ENCODE results near the gene SUSD5.

SUSD5 gene

DNA sequence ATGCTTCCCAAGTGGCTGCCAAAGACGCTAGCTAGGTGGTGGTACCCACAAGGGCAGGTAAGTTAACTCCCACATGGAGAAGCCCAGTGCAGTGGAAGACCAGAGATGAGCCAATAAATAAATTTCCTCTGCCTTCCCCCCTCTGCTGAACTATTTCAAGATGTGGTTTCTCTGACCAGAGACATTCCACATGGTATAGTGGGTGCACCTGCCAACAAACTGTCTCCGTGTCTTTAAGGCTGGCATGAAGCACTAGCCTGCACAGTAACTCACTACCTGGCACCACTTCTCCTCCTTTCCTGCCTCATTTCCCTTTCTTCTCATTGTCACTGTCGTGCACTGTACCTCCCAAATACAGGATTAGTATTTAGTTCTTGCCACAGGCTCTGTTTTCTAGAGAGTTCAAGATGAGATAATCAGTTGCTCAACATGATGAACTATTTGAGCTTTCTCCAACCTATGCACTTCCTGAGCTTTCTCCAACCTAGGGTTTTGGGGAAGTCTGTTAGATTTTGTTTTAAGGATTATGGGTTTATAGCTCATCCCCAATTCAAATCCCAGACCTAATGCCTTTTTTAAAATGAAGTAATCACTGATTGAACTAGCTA is 113.2 kb downstream of the SUSD5 start:
- no peaks in the 10 kb centered on the region for H3K36me3 Mint-ChIP-seq (ENCODE audit: low read depth)
- H3K27me3 Mint-ChIP-seq, result no peaks in the 10 kb centered on the region
- H3K9me3 Mint-ChIP-seq, result no peaks in the 10 kb centered on the region
- H3K4me1 Mint-ChIP-seq (ENCODE audit: low read depth), result peaks cover 49% of the 10 kb centered on the region
- intact Hi-C loops (cut with micrococcal nuclease), result no loop called here
- no peak overlapping the region for H3K4me3 Mint-ChIP-seq
- no peak overlapping the region for H3K27ac Mint-ChIP-seq

DNA sequence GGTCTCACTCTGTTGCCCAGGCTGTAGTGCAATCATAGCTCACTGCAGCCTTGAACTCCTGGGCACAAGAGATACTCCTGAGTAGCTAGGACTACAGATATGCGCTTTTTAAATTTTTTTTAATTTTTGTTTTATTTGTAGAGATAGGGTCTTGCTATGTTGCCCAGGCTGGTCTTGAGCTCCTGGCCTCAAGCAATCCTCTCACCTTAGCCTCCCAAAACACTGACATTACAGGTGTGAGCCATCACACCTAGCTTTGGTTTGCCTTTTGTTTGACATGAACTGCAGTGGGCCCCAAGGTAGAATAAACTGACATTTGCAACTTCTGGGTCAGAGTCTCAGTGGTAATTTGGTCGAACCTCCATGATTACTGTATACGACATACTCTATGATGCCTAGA is 113.8 kb downstream of the SUSD5 start:
- no peak overlapping the region for H3K4me3 Mint-ChIP-seq
- H3K36me3 Mint-ChIP-seq (ENCODE audit: low read depth), result no peaks in the 10 kb centered on the region
- H3K4me1 Mint-ChIP-seq (ENCODE audit: low read depth), result peaks cover 47% of the 10 kb centered on the region
- no peaks in the 10 kb centered on the region for H3K27me3 Mint-ChIP-seq
- no peaks in the 10 kb centered on the region for H3K9me3 Mint-ChIP-seq
- intact Hi-C loops (cut with micrococcal nuclease), result no loop called here
- no peak overlapping the region for H3K27ac Mint-ChIP-seq

GRCh38 chr3:33103480-33103879 is 115.1 kb downstream of the SUSD5 start:
- H3K36me3 Mint-ChIP-seq (ENCODE audit: low read depth), result no peaks in the 10 kb centered on the region
- intact Hi-C loops (cut with micrococcal nuclease), result no loop called here

GRCh38 chr3:33103034-33103433 is 115.6 kb downstream of the SUSD5 start:
- no peaks in the 10 kb centered on the region for H3K27me3 Mint-ChIP-seq
- no peak overlapping the region for H3K4me3 Mint-ChIP-seq
- no peak overlapping the region for H3K27ac Mint-ChIP-seq
- no peaks in the 10 kb centered on the region for H3K36me3 Mint-ChIP-seq (ENCODE audit: low read depth)
- H3K4me1 Mint-ChIP-seq (ENCODE audit: low read depth), result peaks cover 38% of the 10 kb centered on the region
- H3K9me3 Mint-ChIP-seq, result no peaks in the 10 kb centered on the region
- intact Hi-C loops (cut with micrococcal nuclease), result no loop called here

More at GRCh38 chr3:33103480-33103879, 115.1 kb downstream of the SUSD5 start:
- Mint-ChIP-seq H3K27ac (no peak overlapping the region), H3K4me3 (no peak overlapping the region), H3K9me3 (no peaks in the 10 kb centered on the region), H3K4me1 (ENCODE audit: low read depth) (peaks cover 39% of the 10 kb centered on the region), H3K27me3 (no peaks in the 10 kb centered on the region)

GRCh38 chr3:33100229-33100628 is 118.4 kb downstream of the SUSD5 start:
- Mint-ChIP-seq H3K9me3 (no peaks in the 10 kb centered on the region), H3K4me3 (no peak overlapping the region), H3K4me1 (ENCODE audit: low read depth) (peaks cover 29% of the 10 kb centered on the region), H3K27me3 (no peaks in the 10 kb centered on the region), H3K27ac (no peak overlapping the region), H3K36me3 (ENCODE audit: low read depth) (peaks cover 19% of the 10 kb centered on the region)
- intact Hi-C loops (cut with micrococcal nuclease), result no loop called here

All from dendritic cell treated with granulocyte-macrophage colony-stimulating factor and Interleukin-4, amounts not matched to agents 40 ng/mL and 50 ng/mL, for 4 days (primary cell).